ENCODE measurements around the gene KCNJ14.

The KCNJ14 gene

DNA sequence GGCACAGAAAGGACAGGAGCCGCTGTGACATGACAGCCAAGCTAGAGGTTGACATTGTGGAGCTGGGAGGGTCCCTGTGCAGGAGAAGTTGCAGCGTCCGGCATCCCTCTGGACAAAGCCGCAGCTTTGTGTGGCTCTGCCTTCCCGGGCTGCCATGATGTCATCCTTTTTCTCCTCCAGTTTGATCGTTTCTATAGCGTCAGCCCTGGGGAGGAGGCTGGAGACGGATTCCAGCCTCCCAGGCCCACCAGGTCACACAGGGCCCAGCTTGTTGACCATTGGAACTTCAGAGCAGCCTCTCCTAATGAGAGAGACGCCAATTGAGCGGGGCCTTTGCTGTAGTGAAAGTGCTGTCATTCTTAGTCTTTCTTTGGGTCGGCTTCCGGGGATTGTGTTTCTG lies 3.8 kb upstream of the KCNJ14 start:
- no peak overlapping the region for H2BK120ac ChIP-seq (ENCODE audit: low read depth, low read length)
- H4K5ac ChIP-seq (ENCODE audit: low read length) = no peak overlapping the region
- H2AK5ac ChIP-seq (ENCODE audit: low read length) = no peak overlapping the region
- DNase-seq = no peak
- no peak overlapping the region for H3K27ac ChIP-seq (ENCODE audit: low read depth, low read length)
- H3K9ac ChIP-seq (ENCODE audit: low read length) = no peak overlapping the region
- no peak overlapping the region for H3K4me3 ChIP-seq (ENCODE audit: low read length)
- no peak overlapping the region for H3K4ac ChIP-seq (ENCODE audit: low read depth, low read length)
- H3K56ac ChIP-seq (ENCODE audit: low read length) = no peak overlapping the region
- peaks cover 24% of the 10 kb centered on the region for H3K36me3 ChIP-seq (ENCODE audit: control insufficient read depth, insufficient read depth, low read length)
- WGBS (ENCODE audit: extremely low coverage, insufficient coverage, low lambda C conversion rate) = no CpG with 5 or more reads among the region's 12 CpGs
- H3K27me3 ChIP-seq (ENCODE audit: insufficient read depth, low read length, poor library complexity) = no peaks in the 10 kb centered on the region
- H3K4me2 ChIP-seq (ENCODE audit: low read length) = no peak overlapping the region
- H3K79me2 ChIP-seq (ENCODE audit: control insufficient read depth, insufficient read depth, low read length) = peaks cover 1% of the 10 kb centered on the region
- peaks cover 10% of the 10 kb centered on the region for H3K79me1 ChIP-seq (ENCODE audit: low read length)
- no peak overlapping the region for H3K18ac ChIP-seq (ENCODE audit: low read length)
- peaks cover under 1% of the 10 kb centered on the region for H3K4me1 ChIP-seq (ENCODE audit: control insufficient read depth, low read depth, low read length)
- H2BK15ac ChIP-seq (replicated peaks; ENCODE audit: low read depth) = no peak overlapping the region
- no peak overlapping the region for H3K23ac ChIP-seq (ENCODE audit: low read length)
- no peak overlapping the region for H2BK5ac ChIP-seq (ENCODE audit: low read length)
- no peak overlapping the region for H4K8ac ChIP-seq (ENCODE audit: low read depth, low read length)

DNA sequence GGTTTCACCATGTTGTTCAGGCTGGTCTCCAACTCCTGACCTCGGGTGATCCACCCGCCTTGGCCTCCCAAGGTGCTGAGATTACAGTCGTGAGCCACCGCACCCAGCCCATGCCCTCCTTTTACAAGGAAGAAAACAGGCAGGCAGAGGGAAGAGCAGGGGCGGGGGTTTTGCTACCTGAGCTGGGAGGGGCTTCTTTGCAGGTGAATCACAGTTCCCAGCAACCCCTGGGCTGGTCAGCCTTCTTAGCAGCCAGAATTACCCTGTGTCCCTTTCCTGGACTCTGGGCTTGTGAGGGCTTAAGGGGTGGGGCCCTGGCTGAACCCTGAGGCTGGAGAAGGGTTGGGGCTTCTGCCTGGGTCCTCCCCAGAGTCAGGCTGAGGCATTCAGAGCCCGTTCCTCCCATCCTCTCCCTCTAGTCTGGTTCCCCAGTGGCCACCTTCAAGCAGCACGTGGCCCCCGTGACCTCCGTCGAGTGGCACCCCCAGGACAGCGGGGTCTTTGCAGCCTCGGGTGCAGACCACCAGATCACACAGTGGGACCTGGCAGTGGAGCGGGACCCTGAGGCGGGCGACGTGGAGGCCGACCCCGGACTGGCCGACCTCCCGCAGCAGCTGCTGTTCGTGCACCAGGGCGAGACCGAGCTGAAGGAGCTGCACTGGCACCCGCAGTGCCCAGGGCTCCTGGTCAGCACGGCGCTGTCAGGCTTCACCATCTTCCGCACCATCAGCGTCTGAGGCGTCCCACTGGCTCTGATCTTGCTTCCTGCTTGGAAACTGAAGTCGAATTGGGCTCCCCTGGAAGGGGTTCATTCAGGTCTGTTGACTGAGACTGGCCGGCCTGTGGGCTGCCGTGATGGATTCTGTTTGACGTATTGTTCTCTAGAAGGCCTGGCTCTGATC lies 2.8 kb upstream of the KCNJ14 start:
- Histone ChIP-seq H3K9ac (ENCODE audit: low read length) (no peak overlapping the region), H3K27ac (ENCODE audit: low read depth, low read length) (no peak overlapping the region), H3K27me3 (ENCODE audit: insufficient read depth, low read length, poor library complexity) (no peaks in the 10 kb centered on the region), H2BK15ac (replicated peaks; ENCODE audit: low read depth) (no peak overlapping the region), H2BK5ac (ENCODE audit: low read length) (no peak overlapping the region), H3K4me2 (ENCODE audit: low read length) (no peak overlapping the region), H2AK5ac (ENCODE audit: low read length) (no peak overlapping the region), H3K23ac (ENCODE audit: low read length) (no peak overlapping the region), H3K36me3 (ENCODE audit: control insufficient read depth, insufficient read depth, low read length) (peaks cover 24% of the 10 kb centered on the region), H3K79me1 (ENCODE audit: low read length) (peaks cover 9% of the 10 kb centered on the region), H4K5ac (ENCODE audit: low read length) (no peak overlapping the region), H3K18ac (ENCODE audit: low read length) (no peak overlapping the region), H4K8ac (ENCODE audit: low read depth, low read length) (no peak overlapping the region), H3K4ac (ENCODE audit: low read depth, low read length) (no peak overlapping the region), H3K56ac (ENCODE audit: low read length) (no peak overlapping the region), H2BK120ac (ENCODE audit: low read depth, low read length) (no peak overlapping the region), H3K4me1 (ENCODE audit: control insufficient read depth, low read depth, low read length) (no peaks in the 10 kb centered on the region), H3K4me3 (ENCODE audit: low read length) (no peak overlapping the region), H3K79me2 (ENCODE audit: control insufficient read depth, insufficient read depth, low read length) (no peaks in the 10 kb centered on the region)
- no peak for DNase-seq
- no CpG with 5 or more reads among the region's 33 CpGs for WGBS (ENCODE audit: extremely low coverage, insufficient coverage, low lambda C conversion rate)

DNA sequence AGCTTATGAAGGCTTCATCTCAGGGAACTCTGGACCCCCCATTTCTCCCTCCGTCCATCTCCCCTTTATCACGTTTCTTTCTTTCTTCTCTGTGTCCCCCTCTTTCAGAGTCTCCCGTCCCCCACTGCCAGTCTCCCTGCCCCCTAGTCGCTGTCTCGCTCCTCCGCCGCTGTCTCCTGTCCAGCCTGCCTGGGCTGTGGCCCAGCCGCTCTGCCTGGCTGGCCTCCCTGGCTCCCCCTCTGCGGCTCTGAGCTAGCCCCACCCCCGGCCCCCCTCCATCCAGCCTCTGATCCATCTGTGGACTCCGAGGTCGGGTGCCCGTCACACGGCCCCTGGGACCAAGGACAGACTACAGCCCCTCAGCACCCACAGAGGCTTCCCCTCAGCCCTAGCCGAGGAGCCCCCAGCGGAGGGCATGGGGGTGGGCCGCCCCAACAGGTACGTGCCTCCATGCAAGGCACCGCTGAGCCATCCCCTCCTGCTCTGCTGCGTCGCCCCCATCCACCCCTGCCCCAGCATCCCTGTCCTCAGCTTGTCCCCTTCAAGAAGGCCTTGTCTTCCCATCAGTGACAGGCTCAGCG lies 1.1 kb upstream of the KCNJ14 start:
- Histone ChIP-seq H3K79me2 (ENCODE audit: control insufficient read depth, insufficient read depth, low read length) (no peaks in the 10 kb centered on the region), H3K4me1 (ENCODE audit: control insufficient read depth, low read depth, low read length) (no peaks in the 10 kb centered on the region), H3K23ac (ENCODE audit: low read length) (no peak overlapping the region), H3K36me3 (ENCODE audit: control insufficient read depth, insufficient read depth, low read length) (peaks cover 24% of the 10 kb centered on the region), H3K27ac (ENCODE audit: low read depth, low read length) (no peak overlapping the region), H3K4me2 (ENCODE audit: low read length) (no peak overlapping the region), H3K9ac (ENCODE audit: low read length) (no peak overlapping the region), H2BK120ac (ENCODE audit: low read depth, low read length) (no peak overlapping the region), H4K8ac (ENCODE audit: low read depth, low read length) (no peak overlapping the region), H3K79me1 (ENCODE audit: low read length) (peaks cover 5% of the 10 kb centered on the region), H3K27me3 (ENCODE audit: insufficient read depth, low read length, poor library complexity) (no peaks in the 10 kb centered on the region), H3K18ac (ENCODE audit: low read length) (no peak overlapping the region), H3K4me3 (ENCODE audit: low read length) (no peak overlapping the region), H3K56ac (ENCODE audit: low read length) (no peak overlapping the region), H2BK5ac (ENCODE audit: low read length) (no peak overlapping the region), H2AK5ac (ENCODE audit: low read length) (no peak overlapping the region), H3K4ac (ENCODE audit: low read depth, low read length) (no peak overlapping the region), H2BK15ac (replicated peaks; ENCODE audit: low read depth) (no peak overlapping the region), H4K5ac (ENCODE audit: low read length) (no peak overlapping the region)
- WGBS (ENCODE audit: extremely low coverage, insufficient coverage, low lambda C conversion rate) = no CpG with 5 or more reads among the region's 22 CpGs
- DNase-seq = no peak

DNA sequence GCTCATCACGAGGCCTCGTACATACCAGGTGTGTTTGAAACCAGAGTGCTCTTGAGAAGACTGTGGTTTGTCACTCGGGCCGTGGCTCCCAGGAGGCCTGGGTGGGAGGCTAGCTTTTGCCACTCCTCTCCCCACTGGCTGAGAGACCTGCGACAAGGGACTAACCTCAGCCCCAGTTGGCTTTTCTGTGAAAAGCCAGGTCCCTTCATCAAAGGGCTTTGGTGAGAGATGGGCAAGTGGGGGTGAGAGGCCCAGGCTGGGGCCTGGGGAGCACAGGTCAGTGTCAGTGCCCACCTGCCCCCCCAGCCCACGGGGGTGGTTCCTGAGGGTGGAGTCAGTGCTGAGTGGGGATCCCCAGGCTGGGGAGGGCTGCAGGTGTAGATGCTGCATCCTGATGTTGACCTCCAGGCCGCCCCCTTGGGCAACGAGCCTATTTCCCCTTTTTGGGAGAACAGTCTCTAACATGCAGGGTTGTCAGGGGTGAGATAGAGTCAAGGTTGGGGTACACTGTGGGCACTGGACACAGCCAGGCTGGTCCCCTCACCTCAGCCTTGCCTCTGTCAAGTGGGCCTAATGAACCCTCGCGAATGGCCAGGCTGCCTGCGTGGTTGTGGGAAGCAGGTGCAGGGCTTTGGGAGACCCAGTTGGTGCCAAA lies 661 bp downstream of the KCNJ14 start:
- no peak overlapping the region for H3K56ac ChIP-seq (ENCODE audit: low read length)
- no peak overlapping the region for H2BK5ac ChIP-seq (ENCODE audit: low read length)
- H3K4me1 ChIP-seq (ENCODE audit: control insufficient read depth, low read depth, low read length) = no peaks in the 10 kb centered on the region
- no peak for DNase-seq
- no peak overlapping the region for H3K4ac ChIP-seq (ENCODE audit: low read depth, low read length)
- H3K4me3 ChIP-seq (ENCODE audit: low read length) = no peak overlapping the region
- H3K79me2 ChIP-seq (ENCODE audit: control insufficient read depth, insufficient read depth, low read length) = no peaks in the 10 kb centered on the region
- no peak overlapping the region for H2AK5ac ChIP-seq (ENCODE audit: low read length)
- H3K27ac ChIP-seq (ENCODE audit: low read depth, low read length) = no peak overlapping the region
- peaks cover 5% of the 10 kb centered on the region for H3K79me1 ChIP-seq (ENCODE audit: low read length)
- H2BK120ac ChIP-seq (ENCODE audit: low read depth, low read length) = no peak overlapping the region
- peaks cover 15% of the 10 kb centered on the region for H3K36me3 ChIP-seq (ENCODE audit: control insufficient read depth, insufficient read depth, low read length)
- no peak overlapping the region for H3K9ac ChIP-seq (ENCODE audit: low read length)
- no peaks in the 10 kb centered on the region for H3K27me3 ChIP-seq (ENCODE audit: insufficient read depth, low read length, poor library complexity)
- no peak overlapping the region for H2BK15ac ChIP-seq (replicated peaks; ENCODE audit: low read depth)
- H3K18ac ChIP-seq (ENCODE audit: low read length) = no peak overlapping the region
- no CpG with 5 or more reads among the region's 11 CpGs for WGBS (ENCODE audit: extremely low coverage, insufficient coverage, low lambda C conversion rate)
- no peak overlapping the region for H3K4me2 ChIP-seq (ENCODE audit: low read length)
- H3K23ac ChIP-seq (ENCODE audit: low read length) = no peak overlapping the region
- H4K8ac ChIP-seq (ENCODE audit: low read depth, low read length) = no peak overlapping the region
- H4K5ac ChIP-seq (ENCODE audit: low read length) = no peak overlapping the region

DNA sequence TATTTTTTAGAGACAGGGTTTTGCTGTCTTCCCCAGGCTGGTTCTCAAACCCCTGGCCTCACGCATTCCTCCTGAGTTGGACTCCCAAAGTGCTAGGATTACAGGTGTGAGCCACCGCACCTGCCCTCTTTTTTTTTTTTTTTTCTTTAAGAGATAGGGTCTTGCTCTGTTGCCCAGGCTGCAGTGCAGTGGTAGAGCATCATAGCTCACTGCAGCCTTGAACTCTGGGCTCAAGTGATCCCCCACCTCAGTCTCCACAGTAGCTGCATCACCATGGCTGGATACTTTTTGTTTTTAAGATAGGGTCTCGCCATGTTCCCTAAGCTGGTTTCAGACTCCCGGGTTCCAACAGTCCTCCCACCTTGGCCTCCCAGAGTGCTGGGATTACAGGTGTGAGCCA lies 1.5 kb downstream of the KCNJ14 start:
- WGBS (ENCODE audit: extremely low coverage, insufficient coverage, low lambda C conversion rate) = no CpG with 5 or more reads among the region's 4 CpGs
- no peak for DNase-seq
- H3K4me1 ChIP-seq (ENCODE audit: control insufficient read depth, low read depth, low read length) = no peaks in the 10 kb centered on the region
- no peak overlapping the region for H3K27ac ChIP-seq (ENCODE audit: low read depth, low read length)
- H3K4me2 ChIP-seq (ENCODE audit: low read length) = no peak overlapping the region
- no peak overlapping the region for H2BK5ac ChIP-seq (ENCODE audit: low read length)
- H3K9ac ChIP-seq (ENCODE audit: low read length) = no peak overlapping the region
- H4K8ac ChIP-seq (ENCODE audit: low read depth, low read length) = no peak overlapping the region
- H3K4me3 ChIP-seq (ENCODE audit: low read length) = no peak overlapping the region
- no peak overlapping the region for H3K4ac ChIP-seq (ENCODE audit: low read depth, low read length)
- peaks cover 11% of the 10 kb centered on the region for H3K36me3 ChIP-seq (ENCODE audit: control insufficient read depth, insufficient read depth, low read length)
- no peak overlapping the region for H3K18ac ChIP-seq (ENCODE audit: low read length)
- H4K5ac ChIP-seq (ENCODE audit: low read length) = no peak overlapping the region
- H3K79me1 ChIP-seq (ENCODE audit: low read length) = peaks cover 5% of the 10 kb centered on the region
- H3K56ac ChIP-seq (ENCODE audit: low read length) = no peak overlapping the region
- H3K23ac ChIP-seq (ENCODE audit: low read length) = no peak overlapping the region
- no peak overlapping the region for H2AK5ac ChIP-seq (ENCODE audit: low read length)
- H3K27me3 ChIP-seq (ENCODE audit: insufficient read depth, low read length, poor library complexity) = no peaks in the 10 kb centered on the region
- no peaks in the 10 kb centered on the region for H3K79me2 ChIP-seq (ENCODE audit: control insufficient read depth, insufficient read depth, low read length)
- H2BK120ac ChIP-seq (ENCODE audit: low read depth, low read length) = no peak overlapping the region
- H2BK15ac ChIP-seq (replicated peaks; ENCODE audit: low read depth) = no peak overlapping the region
